ENCODE results near the gene RHCE.
"Not testable (repeated sequence)": the region's sequence is repeated elsewhere in the genome, so short reads cannot be mapped to it uniquely, and the experiment has no call there.

Gene RHCE

GRCh38 chr1:25427696-25428095 is 7.1 kb upstream of the RHCE start:
- Histone ChIP-seq H3K27ac (replicated peaks) (no peak overlapping the region), H3K4me3 (replicated peaks; ENCODE audit: insufficient read depth, low read length) (no peak overlapping the region), H3K27me3 (ENCODE audit: insufficient read depth, poor library complexity, severe bottlenecking) (no peaks in the 10 kb centered on the region)
- DNase-seq (ENCODE audit: low read depth in 1 of 2, low spot score in 1 of 2), result no peak
- TF ChIP-seq CTCF (IDR thresholded peaks at IDR 0.05; ENCODE audit: insufficient read depth, low read length), result no peak
- no peak for TF ChIP-seq GABPA (IDR thresholded peaks at IDR 0.05; ENCODE audit: low read depth)
- TF ChIP-seq SPI1 (IDR thresholded peaks at IDR 0.05; ENCODE audit: borderline replicate concordance, low read depth), result no peak
- TF ChIP-seq POLR2AphosphoS5 (IDR thresholded peaks at IDR 0.05; ENCODE audit: low read depth), result no peak
- no peak for TF ChIP-seq REST (IDR thresholded peaks at IDR 0.05; ENCODE audit: insufficient replicate concordance, low read depth)

- TF ChIP-seq GABPA (IDR thresholded peaks at IDR 0.05; ENCODE audit: low read depth) (no peak), SPI1 (IDR thresholded peaks at IDR 0.05; ENCODE audit: borderline replicate concordance, low read depth) (no peak), REST (IDR thresholded peaks at IDR 0.05; ENCODE audit: insufficient replicate concordance, low read depth) (no peak), CTCF (IDR thresholded peaks at IDR 0.05; ENCODE audit: insufficient read depth, low read length) (no peak), POLR2AphosphoS5 (IDR thresholded peaks at IDR 0.05; ENCODE audit: low read depth) (no peak)
- H3K27ac ChIP-seq (replicated peaks), result no peak overlapping the region
- DNase-seq (ENCODE audit: low read depth in 1 of 2, low spot score in 1 of 2), result no peak
- H3K4me3 ChIP-seq (replicated peaks; ENCODE audit: insufficient read depth, low read length), result no peak overlapping the region
- H3K27me3 ChIP-seq (ENCODE audit: insufficient read depth, poor library complexity, severe bottlenecking), result no peaks in the 10 kb centered on the region
Measured at GRCh38 chr1:25425098-25426085, 4.8 kb upstream of the RHCE start.

GRCh38 chr1:25423206-25423605 is 2.6 kb upstream of the RHCE start:
- DNase-seq (ENCODE audit: low read depth in 1 of 2, low spot score in 1 of 2); H3K27me3 ChIP-seq (ENCODE audit: insufficient read depth, poor library complexity, severe bottlenecking); H3K4me3 ChIP-seq (replicated peaks; ENCODE audit: insufficient read depth, low read length); H3K27ac ChIP-seq (replicated peaks): not testable (repeated sequence)

GRCh38 chr1:25419339-25419738 is 1.3 kb downstream of the RHCE start:
- H3K4me3 ChIP-seq (replicated peaks; ENCODE audit: insufficient read depth, low read length); H3K27ac ChIP-seq (replicated peaks); DNase-seq (ENCODE audit: low read depth in 1 of 2, low spot score in 1 of 2); H3K27me3 ChIP-seq (ENCODE audit: insufficient read depth, poor library complexity, severe bottlenecking): not testable (repeated sequence)

GRCh38 chr1:25417280-25417679 is 3.3 kb downstream of the RHCE start:
- DNase-seq (ENCODE audit: low read depth in 1 of 2, low spot score in 1 of 2); H3K4me3 ChIP-seq (replicated peaks; ENCODE audit: insufficient read depth, low read length); H3K27ac ChIP-seq (replicated peaks); H3K27me3 ChIP-seq (ENCODE audit: insufficient read depth, poor library complexity, severe bottlenecking): not testable (repeated sequence)

- not testable (repeated sequence) for DNase-seq (ENCODE audit: low read depth in 1 of 2, low spot score in 1 of 2); H3K4me3 ChIP-seq (replicated peaks; ENCODE audit: insufficient read depth, low read length); H3K27me3 ChIP-seq (ENCODE audit: insufficient read depth, poor library complexity, severe bottlenecking); H3K27ac ChIP-seq (replicated peaks)
Measured at GRCh38 chr1:25414578-25414977, 6.0 kb downstream of the RHCE start.

GRCh38 chr1:25414157-25414556 is 6.5 kb downstream of the RHCE start:
- not testable (repeated sequence) for H3K4me3 ChIP-seq (replicated peaks; ENCODE audit: insufficient read depth, low read length); H3K27ac ChIP-seq (replicated peaks); DNase-seq (ENCODE audit: low read depth in 1 of 2, low spot score in 1 of 2); H3K27me3 ChIP-seq (ENCODE audit: insufficient read depth, poor library complexity, severe bottlenecking)

GRCh38 chr1:25412872-25413623 is 7.6 kb downstream of the RHCE start:
- H3K27me3 ChIP-seq (ENCODE audit: insufficient read depth, poor library complexity, severe bottlenecking); H3K4me3 ChIP-seq (replicated peaks; ENCODE audit: insufficient read depth, low read length); DNase-seq (ENCODE audit: low read depth in 1 of 2, low spot score in 1 of 2); H3K27ac ChIP-seq (replicated peaks): not testable (repeated sequence)
